ENCODE data around the gene SHBG. TPM values are rescaled to one million over a fixed set of nuclear protein-coding genes. Genes with fewer than 3 reads are reported as not detected.

Gene SHBG
- total RNA-seq, 2 experiments from 2014 or later: 0.53 TPM; not detected in 1

- peaks cover 65% of the 10 kb centered on the region for H3K36me3 ChIP-seq (ENCODE audit: insufficient read depth, low read length)
- BruUV-seq (replicated peaks): no TSS peak
Observed at GRCh38 chr17:7674934-7675333, 45.0 kb downstream of the SHBG start.

DNA sequence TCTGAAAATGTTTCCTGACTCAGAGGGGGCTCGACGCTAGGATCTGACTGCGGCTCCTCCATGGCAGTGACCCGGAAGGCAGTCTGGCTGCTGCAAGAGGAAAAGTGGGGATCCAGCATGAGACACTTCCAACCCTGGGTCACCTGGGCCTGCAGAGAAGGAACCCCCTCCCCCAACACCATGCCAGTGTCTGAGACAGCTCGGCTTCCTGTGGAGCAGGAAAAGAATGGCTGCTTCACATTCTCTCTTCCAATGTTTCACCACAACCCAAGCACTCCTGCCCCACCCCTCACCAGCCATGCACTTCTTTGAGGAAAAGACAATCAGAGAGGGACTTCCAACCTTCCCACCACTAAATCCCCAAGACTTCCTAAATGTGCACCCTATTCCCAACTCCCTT is 46.6 kb downstream of the SHBG start:
- no peak overlapping the region for H3K4me2 ChIP-seq (ENCODE audit: low read length)
- intact Hi-C loops (cut with micrococcal nuclease; ENCODE audit: unreplicated experiment): no loop called here
- no peaks in the 10 kb centered on the region for H4K20me1 ChIP-seq (ENCODE audit: insufficient read depth, low read length)
- H3K27ac ChIP-seq (ENCODE audit: low read depth, low read length, poor library complexity, severe bottlenecking): no peak overlapping the region
- peaks cover 51% of the 10 kb centered on the region for H3K36me3 ChIP-seq (ENCODE audit: insufficient read depth, low read length)
- TF ChIP-seq, protein P1, sequence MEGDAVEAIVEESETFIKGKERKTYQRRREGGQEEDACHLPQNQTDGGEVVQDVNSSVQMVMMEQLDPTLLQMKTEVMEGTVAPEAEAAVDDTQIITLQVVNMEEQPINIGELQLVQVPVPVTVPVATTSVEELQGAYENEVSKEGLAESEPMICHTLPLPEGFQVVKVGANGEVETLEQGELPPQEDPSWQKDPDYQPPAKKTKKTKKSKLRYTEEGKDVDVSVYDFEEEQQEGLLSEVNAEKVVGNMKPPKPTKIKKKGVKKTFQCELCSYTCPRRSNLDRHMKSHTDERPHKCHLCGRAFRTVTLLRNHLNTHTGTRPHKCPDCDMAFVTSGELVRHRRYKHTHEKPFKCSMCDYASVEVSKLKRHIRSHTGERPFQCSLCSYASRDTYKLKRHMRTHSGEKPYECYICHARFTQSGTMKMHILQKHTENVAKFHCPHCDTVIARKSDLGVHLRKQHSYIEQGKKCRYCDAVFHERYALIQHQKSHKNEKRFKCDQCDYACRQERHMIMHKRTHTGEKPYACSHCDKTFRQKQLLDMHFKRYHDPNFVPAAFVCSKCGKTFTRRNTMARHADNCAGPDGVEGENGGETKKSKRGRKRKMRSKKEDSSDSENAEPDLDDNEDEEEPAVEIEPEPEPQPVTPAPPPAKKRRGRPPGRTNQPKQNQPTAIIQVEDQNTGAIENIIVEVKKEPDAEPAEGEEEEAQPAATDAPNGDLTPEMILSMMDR (conservative IDR thresholded peaks at IDR 0.05; ENCODE audit: low read length): no peak
- TF ChIP-seq EZH2phosphoT487 (IDR thresholded peaks at IDR 0.05; ENCODE audit: borderline replicate concordance, low read depth, low read length): no peak
- no TSS peak for BruUV-seq (replicated peaks)
- peaks cover 8% of the 10 kb centered on the region; the same call in 1 of the 2 replicates for H3K79me2 ChIP-seq (ENCODE audit: insufficient read depth, low read depth, low read length)
- CTCF ChIA-PET (ENCODE audit: unreplicated experiment): no interaction called here
- peaks cover 8% of the 10 kb centered on the region for H3K9me3 ChIP-seq (ENCODE audit: low read length)
- POLR2A ChIA-PET: interaction anchor here (0.6 kb wide), 1 partner anchor 115 kb away, joined by 3 read pairs; no protein-coding TSS in a partner anchor
- no peak for DNase-seq (ENCODE audit: low spot score)
- no peaks in the 10 kb centered on the region for H3K9me2 ChIP-seq (ENCODE audit: insufficient read depth, low read length)
- no peak overlapping the region for H2AFZ ChIP-seq (ENCODE audit: low read length)
- no peak overlapping the region for H3K4me3 ChIP-seq (ENCODE audit: low read depth, low read length, poor library complexity, severe bottlenecking)
- no peaks in the 10 kb centered on the region for H3K4me1 ChIP-seq (ENCODE audit: insufficient read depth, low read length, poor library complexity, severe bottlenecking)

More at GRCh38 chr17:7674934-7675333, 45.0 kb downstream of the SHBG start:
- Histone ChIP-seq H3K4me1 (ENCODE audit: insufficient read depth, low read length, poor library complexity, severe bottlenecking) (no peaks in the 10 kb centered on the region), H3K4me2 (ENCODE audit: low read length) (no peak overlapping the region), H3K27ac (ENCODE audit: low read depth, low read length, poor library complexity, severe bottlenecking) (no peak overlapping the region), H3K4me3 (ENCODE audit: low read depth, low read length, poor library complexity, severe bottlenecking) (no peak overlapping the region), H3K79me2 (ENCODE audit: insufficient read depth, low read depth, low read length) (peaks cover 5% of the 10 kb centered on the region; the same call in 1 of the 2 replicates), H3K9me2 (ENCODE audit: insufficient read depth, low read length) (no peaks in the 10 kb centered on the region), H4K20me1 (ENCODE audit: insufficient read depth, low read length) (no peaks in the 10 kb centered on the region), H2AFZ (ENCODE audit: low read length) (no peak overlapping the region), H3K9me3 (ENCODE audit: low read length) (peaks cover 8% of the 10 kb centered on the region)
- no peak for DNase-seq (ENCODE audit: low spot score)
- intact Hi-C loops (cut with micrococcal nuclease; ENCODE audit: unreplicated experiment): no loop called here
- TF ChIP-seq EZH2phosphoT487 (IDR thresholded peaks at IDR 0.05; ENCODE audit: borderline replicate concordance, low read depth, low read length): no peak
- TF ChIP-seq, protein P1 (conservative IDR thresholded peaks at IDR 0.05; ENCODE audit: low read length): no peak
- CTCF ChIA-PET (ENCODE audit: unreplicated experiment): interaction anchor here (0.6 kb wide), 1 partner anchor 209 kb away, joined by 4 read pairs; no protein-coding TSS in a partner anchor
- POLR2A ChIA-PET: interaction anchor here (0.6 kb wide), 1 partner anchor 1727 kb away, joined by 3 read pairs; no protein-coding TSS in a partner anchor

GRCh38 chr17:7677388-7678067 is 47.6 kb downstream of the SHBG start:
- Histone ChIP-seq H3K4me3 (ENCODE audit: low read depth, low read length, poor library complexity, severe bottlenecking) (no peak overlapping the region), H3K9me3 (ENCODE audit: low read length) (peaks cover 8% of the 10 kb centered on the region), H3K27ac (ENCODE audit: low read depth, low read length, poor library complexity, severe bottlenecking) (no peak overlapping the region), H3K36me3 (ENCODE audit: insufficient read depth, low read length) (peaks cover 46% of the 10 kb centered on the region), H3K79me2 (ENCODE audit: insufficient read depth, low read depth, low read length) (peaks cover 15% of the 10 kb centered on the region), H4K20me1 (ENCODE audit: insufficient read depth, low read length) (no peaks in the 10 kb centered on the region), H3K4me1 (ENCODE audit: insufficient read depth, low read length, poor library complexity, severe bottlenecking) (no peaks in the 10 kb centered on the region), H3K9me2 (ENCODE audit: insufficient read depth, low read length) (no peaks in the 10 kb centered on the region), H3K4me2 (ENCODE audit: low read length) (no peak overlapping the region), H2AFZ (ENCODE audit: low read length) (no peak overlapping the region)
- DNase-seq (ENCODE audit: low spot score): no peak
- no TSS peak for BruUV-seq (replicated peaks)
- TF ChIP-seq, protein P1 (conservative IDR thresholded peaks at IDR 0.05; ENCODE audit: low read length): no peak
- intact Hi-C loops (cut with micrococcal nuclease; ENCODE audit: unreplicated experiment): no loop called here
- ChIA-PET CTCF (ENCODE audit: unreplicated experiment) (no interaction called here), POLR2A (no interaction called here)
